Mucosa of descending colon (tissue), 3 donors: Measurements from ENCODE around the gene MELTF. TPM values are rescaled to one million over a fixed set of nuclear protein-coding genes. Genes with fewer than 3 reads are reported as not detected.

ENCODE experiments used
- ATAC-seq: fragments of 200-7000 bp; cut with Tn5 transposase; one replicate; pipeline ENCODE4 v1.9.1; 2020; ENCODE audit warnings: mild to moderate bottlenecking, moderate library complexity
- DNase-seq, 3 donors: peaks; one replicate each; pipeline ENCODE4 v3.0.0-alpha.2; 2020
- H3K36me3 ChIP-seq: fragments of 200-600 bp; one replicate; pipeline ENCODE4 v1.8.0; 2021; ENCODE audit warnings: low read depth, mild to moderate bottlenecking
- H3K4me1 ChIP-seq: fragments of 200-600 bp; one replicate; pipeline ENCODE4 v1.8.0; 2021; ENCODE audit warnings: low read depth, mild to moderate bottlenecking
- H3K4me3 ChIP-seq: fragments of 200-600 bp; one replicate; pipeline ENCODE4 v1.8.0; 2021; ENCODE audit warnings: mild to moderate bottlenecking
- H3K9me3 ChIP-seq: fragments of 200-600 bp; one replicate; pipeline ENCODE4 v1.8.0; 2021; ENCODE audit warnings: mild to moderate bottlenecking
- CTCF ChIP-seq: fragments of 200-600 bp; IDR thresholded peaks from one replicate; pipeline ENCODE4 v1.8.0; 2022; ENCODE audit warnings: antibody characterized with exemption, mild to moderate bottlenecking
- intact Hi-C, 2 donors: fragments of 100-400 bp; cut with DNase I in 1 of 2; cut with micrococcal nuclease in 1 of 2; formaldehyde crosslinking; loops; one replicate each; pipeline versions ENCODE4 v1.11.0 to v1.11.1; 2022; cut with DNase I, micrococcal nuclease
- total RNA-seq, 3 donors: library from RNA; stranded (reverse); fragmentation: NEBNext Ultra II Directional in 2 of 3; extraction: Animal tissue kit (Norgen Biotek cat#: 25700) in 2 of 3; gene quantifications; one replicate each; pipeline versions ENCODE4 v1.2.1 to v1.2.4, GENCODE V29; 2021 to 2023
- donor health status: DM: no; HTN: no; CAD: no; lungs with moderate emphysema.
- donor health status: DM: no; HTN: no; CAD: no.
- donor health status: DM: no; HTN: yes; CAD: no.

Gene MELTF
- total RNA-seq, 3 donors from 2014 or later: 8.4 to 17.3 (median 10.7) TPM

DNA sequence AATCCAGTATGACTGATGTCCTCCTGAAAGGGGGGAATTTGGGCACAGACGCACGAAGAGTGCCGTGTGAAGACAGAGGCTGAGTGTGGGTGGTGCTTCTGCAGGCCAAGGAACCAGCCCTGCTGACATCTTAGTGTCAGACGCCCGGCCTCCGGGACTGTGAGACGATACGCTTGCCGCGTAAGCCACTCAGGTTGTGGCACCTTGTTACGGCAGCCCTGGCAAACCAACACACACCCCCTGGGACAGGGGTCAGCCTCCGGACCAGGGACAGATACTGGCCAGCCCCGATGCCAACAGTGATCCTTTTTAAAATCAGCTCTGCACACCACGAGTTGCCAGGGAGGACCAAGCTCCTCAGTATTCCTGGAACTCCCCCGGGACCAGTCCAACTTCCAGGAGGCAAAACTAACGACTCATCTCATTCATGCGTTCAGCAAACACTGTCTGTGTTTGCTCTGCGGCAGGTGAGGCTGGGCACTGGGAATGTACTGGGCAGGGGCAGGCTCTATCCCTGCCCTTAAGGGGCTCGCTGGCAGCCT, 39.8 kb downstream of the MELTF start:
- intact Hi-C loops: no loop called here
- no peak for TF ChIP-seq CTCF
- Histone ChIP-seq H3K9me3 (no peaks in the 10 kb centered on the region), H3K36me3 (no peaks in the 10 kb centered on the region), H3K4me1 (peaks cover 2% of the 10 kb centered on the region), H3K4me3 (no peak overlapping the region)
- peak in 1 of 3 donors; percentile 22 for DNase-seq
- peak; percentile 33 for ATAC-seq

- no peaks in the 10 kb centered on the region for H3K9me3 ChIP-seq
- peak in 2 of 3 donors; percentile 53 to 57 for DNase-seq
These were observed 41.2 kb downstream of the MELTF start for GRCh38 chr3:196988241-196989029.

DNA sequence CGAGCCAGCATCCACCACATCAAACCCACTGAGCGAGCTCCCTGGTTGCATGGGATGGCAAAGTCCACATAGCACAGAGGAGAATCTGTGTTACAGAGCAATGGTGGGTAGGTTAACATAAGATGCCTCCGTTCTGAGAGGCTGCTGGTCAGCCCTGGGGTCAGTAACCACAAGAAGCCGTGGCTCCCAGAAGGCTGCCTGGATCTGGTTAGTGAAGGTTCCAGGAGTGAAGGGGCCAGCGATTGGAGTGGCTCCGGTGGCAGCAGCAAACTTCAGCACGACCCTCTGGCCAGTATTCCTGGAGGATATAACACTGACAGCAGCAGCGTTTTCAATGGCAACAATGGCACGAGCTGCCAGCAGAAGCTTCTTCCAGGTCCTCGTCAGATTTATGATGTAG, 42.6 kb downstream of the MELTF start:
- H3K36me3 ChIP-seq: no peaks in the 10 kb centered on the region
- H3K4me1 ChIP-seq: peaks cover 2% of the 10 kb centered on the region
- ATAC-seq (no peak), DNase-seq (peak in 1 of 3 donors; percentile 3)
- intact Hi-C loops: no loop called here
- H3K9me3 ChIP-seq: no peaks in the 10 kb centered on the region
- TF ChIP-seq CTCF: no peak
- no peak overlapping the region for H3K4me3 ChIP-seq

More at GRCh38 chr3:196988241-196989029, 41.2 kb downstream of the MELTF start:
- Histone ChIP-seq H3K4me3 (no peak overlapping the region), H3K36me3 (no peaks in the 10 kb centered on the region), H3K4me1 (peaks cover 2% of the 10 kb centered on the region)
- ATAC-seq: peak; percentile 88
- TF ChIP-seq CTCF: no peak
- intact Hi-C loops: no loop called here

DNA sequence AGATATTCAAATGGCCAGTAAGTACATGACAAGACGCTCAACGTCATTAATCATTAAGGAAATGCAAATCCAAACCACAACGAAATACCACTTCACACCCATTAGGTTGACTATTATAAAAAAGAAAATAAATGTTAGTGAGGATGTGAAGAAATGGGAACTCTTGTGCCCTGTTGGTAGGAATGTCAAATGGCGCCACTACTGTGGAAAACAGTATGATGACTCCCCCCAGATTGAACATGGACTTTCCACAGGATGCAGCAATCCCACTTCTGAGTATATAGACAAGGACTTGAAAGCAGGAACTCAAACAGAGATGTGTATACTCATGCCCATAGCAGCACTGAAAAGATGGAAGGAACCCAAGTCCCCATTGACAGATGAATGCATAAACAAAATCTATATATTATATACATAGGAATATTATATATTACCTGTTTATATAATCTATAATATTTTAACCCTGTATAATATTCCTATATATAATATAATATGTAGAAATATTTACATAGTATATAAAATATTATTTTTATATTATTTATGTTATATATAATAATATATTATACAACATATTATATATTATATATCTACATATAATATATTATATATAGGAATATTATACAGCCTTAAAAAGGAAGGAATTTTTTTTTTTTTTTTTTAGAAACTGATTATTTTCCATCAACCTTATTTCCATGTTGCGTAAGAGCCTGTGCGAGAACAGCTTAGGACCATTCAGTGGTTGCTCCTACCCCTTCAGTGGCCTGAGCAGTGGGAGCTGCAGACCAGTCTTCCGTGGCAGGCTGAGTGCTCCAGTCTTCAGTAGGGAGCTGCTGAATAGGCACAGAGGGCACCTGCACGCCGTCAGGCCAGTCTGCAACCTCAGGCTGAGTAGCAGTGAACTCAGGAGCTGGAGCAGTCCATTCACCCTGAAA, 43.4 kb downstream of the MELTF start:
- H3K36me3 ChIP-seq: no peaks in the 10 kb centered on the region
- no peak for ATAC-seq
- DNase-seq: no peak
- no peak overlapping the region for H3K4me3 ChIP-seq
- peaks cover 2% of the 10 kb centered on the region for H3K4me1 ChIP-seq
- intact Hi-C loops: no loop called here
- no peaks in the 10 kb centered on the region for H3K9me3 ChIP-seq
- no peak for TF ChIP-seq CTCF

DNA sequence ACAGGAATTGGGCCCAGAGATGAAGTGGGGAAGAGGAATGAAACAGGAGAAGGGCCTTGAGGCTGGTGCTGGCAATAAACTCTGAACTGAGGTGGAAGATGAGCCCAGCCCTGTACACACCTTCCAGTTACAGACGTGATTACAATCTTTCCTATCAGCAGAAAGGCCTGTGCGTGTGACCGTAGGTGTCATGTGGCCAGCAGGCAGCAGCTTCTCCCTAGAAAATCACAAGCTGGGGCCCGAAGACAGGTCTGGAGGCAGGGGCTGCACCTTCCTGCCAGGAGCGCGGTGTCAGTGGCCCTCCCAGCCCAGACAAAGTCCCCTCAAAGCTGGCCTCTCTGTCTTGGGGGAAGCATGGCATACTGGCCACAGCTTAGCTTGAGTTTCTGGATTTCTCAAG, 44.3 kb downstream of the MELTF start:
- Histone ChIP-seq H3K9me3 (no peaks in the 10 kb centered on the region), H3K36me3 (no peaks in the 10 kb centered on the region), H3K4me1 (peaks cover 2% of the 10 kb centered on the region), H3K4me3 (no peak overlapping the region)
- intact Hi-C loops: no loop called here
- ATAC-seq (peak; percentile 53), DNase-seq (no peak)
- TF ChIP-seq CTCF: no peak
